Activated naive CD4-positive, alpha-beta T cell treated with anti-CD3 and anti-CD28 coated beads, Interleukin-2, amount 10 ng/mL, durations not matched to agents 5 hours and 36 hours (primary cell): Measurements from ENCODE around the gene NGB. TPM values are rescaled to one million over a fixed set of nuclear protein-coding genes. Genes with fewer than 3 reads are reported as not detected.

Experiments
- microRNA-seq: library from miRNA; unstranded; fragments of <30 nt; microRNA quantifications from one replicate; pipeline ENCODE4 v1.2.0, GENCODE V29; 2022; ENCODE audit warnings: borderline microRNAs expressed, borderline replicate concordance
- total RNA-seq, 2 experiments: library from RNA; stranded (reverse); gene quantifications; one replicate each; pipeline ENCODE4 v1.2.3, GENCODE V29; 2021

Gene NGB
- not detected for total RNA-seq

GRCh38 chr14:77271113-77271710 is at the start of gene NGB:
TSS of gene NGB (minus strand) at chr14:77271206. CDS start at chr14:77270937, 269 bp downstream.

GRCh38 chr14:77320238-77320935 is 49.4 kb upstream of the NGB start, which contains the start of gene POMT2:
TSS of gene POMT2 (minus strand) at chr14:77320883. CDS start at chr14:77320681, 202 bp downstream.

Small RNA genes within 50 kb of the gene (microRNA-seq; reads per million reads assigned to microRNA genes)
- gene MIR1260A = not detected

Other genes with a start within 250 kb of the NGB start
- 10 to 100 TPM; 35.4 to 36.7 TPM for gene IRF2BPL, start 242.5 kb downstream of the NGB start, total RNA-seq
- gene CIPC, start 172.9 kb downstream of the NGB start, total RNA-seq = 10 to 100 TPM; 12.3 to 14.3 TPM
- not detected for gene ZDHHC22, start 129.4 kb downstream of the NGB start, total RNA-seq
- under 1 TPM; 0.10 to 0.17 TPM for gene TMEM63C, start 89.4 kb downstream of the NGB start, total RNA-seq
- gene POMT2, start 49.7 kb upstream of the NGB start, total RNA-seq = 10 to 100 TPM in 1 of 2 experiments, 1 to 10 TPM in 1; 9.1 to 13.1 TPM
- 10 to 100 TPM; 15.2 to 19.7 TPM for gene GSTZ1, start 49.8 kb upstream of the NGB start, total RNA-seq
- gene TMED8, start 105.9 kb upstream of the NGB start, total RNA-seq = 10 to 100 TPM; 11.7 to 12.2 TPM
- under 1 TPM; 0.23 to 0.26 TPM for gene SAMD15, start 106.2 kb upstream of the NGB start, total RNA-seq
- under 1 TPM; 0.36 to 0.58 TPM for gene NOXRED1, start 152.3 kb upstream of the NGB start, total RNA-seq
- gene VIPAS39, start 186.4 kb upstream of the NGB start, total RNA-seq = 10 to 100 TPM; 16.5 to 16.9 TPM
- 100 to 1,000 TPM; 137 to 142 TPM for gene AHSA1, start 186.9 kb upstream of the NGB start, total RNA-seq
- gene ISM2, start 227.6 kb upstream of the NGB start, total RNA-seq = under 1 TPM in 1 of 2 experiments, not detected in 1; 0.15 TPM